Sigmoid colon (tissue), 4 donors: Measurements from ENCODE around the gene ITPK1.
A peak's percentile ranks its signal among the peaks of the same experiment; 100 is the strongest.

ENCODE experiments used
- POLR2AphosphoS5 ChIP-seq, 4 donors: sonication (generic); formaldehyde crosslinking; IDR thresholded peaks; one replicate each; pipeline ENCODE4 v1.6.1; 2017; ENCODE audit warnings: antibody characterized with exemption in 4 of 4
- TF ChIP-seq, protein P1 (sequence below), 4 experiments: fragments of 450-650 bp in 3 of 4; fragments of 200-600 bp in 1 of 4; IDR thresholded peaks; one replicate each; pipeline ENCODE4 v1.5.1; 2016 to 2019; ENCODE audit warnings: antibody characterized with exemption in 4 of 4, mild to moderate bottlenecking in 3 of 4, moderate library complexity in 2 of 4

GRCh38 chr14:93019970-93020369, 95.8 kb downstream of the ITPK1 start:
- TF ChIP-seq, protein P1, sequence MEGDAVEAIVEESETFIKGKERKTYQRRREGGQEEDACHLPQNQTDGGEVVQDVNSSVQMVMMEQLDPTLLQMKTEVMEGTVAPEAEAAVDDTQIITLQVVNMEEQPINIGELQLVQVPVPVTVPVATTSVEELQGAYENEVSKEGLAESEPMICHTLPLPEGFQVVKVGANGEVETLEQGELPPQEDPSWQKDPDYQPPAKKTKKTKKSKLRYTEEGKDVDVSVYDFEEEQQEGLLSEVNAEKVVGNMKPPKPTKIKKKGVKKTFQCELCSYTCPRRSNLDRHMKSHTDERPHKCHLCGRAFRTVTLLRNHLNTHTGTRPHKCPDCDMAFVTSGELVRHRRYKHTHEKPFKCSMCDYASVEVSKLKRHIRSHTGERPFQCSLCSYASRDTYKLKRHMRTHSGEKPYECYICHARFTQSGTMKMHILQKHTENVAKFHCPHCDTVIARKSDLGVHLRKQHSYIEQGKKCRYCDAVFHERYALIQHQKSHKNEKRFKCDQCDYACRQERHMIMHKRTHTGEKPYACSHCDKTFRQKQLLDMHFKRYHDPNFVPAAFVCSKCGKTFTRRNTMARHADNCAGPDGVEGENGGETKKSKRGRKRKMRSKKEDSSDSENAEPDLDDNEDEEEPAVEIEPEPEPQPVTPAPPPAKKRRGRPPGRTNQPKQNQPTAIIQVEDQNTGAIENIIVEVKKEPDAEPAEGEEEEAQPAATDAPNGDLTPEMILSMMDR (IDR thresholded peaks at IDR 0.05) = no peak
- peak in 1 of 4 donors; percentile 23 for TF ChIP-seq POLR2AphosphoS5 (IDR thresholded peaks at IDR 0.05)
